ENCODE data around the gene C15orf62. TPM values are rescaled to one million over a fixed set of nuclear protein-coding genes. Genes with fewer than 3 reads are reported as not detected.

C15orf62 gene
- total and polyA plus RNA-seq, 5 donors, result 0.17 to 0.41 (median 0.28) TPM

Other genes with a start within 250 kb of the C15orf62 start
- gene CCDC32, start 204.9 kb upstream of the C15orf62 start, total RNA-seq, result 10 to 100 TPM; 23.1 to 27.8 (median 24.7) TPM
- gene CCDC32, start 204.9 kb upstream of the C15orf62 start, polyA plus RNA-seq, result 33.7 TPM
- gene RPUSD2, start 200.7 kb upstream of the C15orf62 start, total RNA-seq, result 1 to 10 TPM; 8.0 to 9.7 (median 9.0) TPM
- 7.6 TPM for gene RPUSD2, start 200.7 kb upstream of the C15orf62 start, polyA plus RNA-seq
- gene KNL1, start 175.7 kb upstream of the C15orf62 start, total RNA-seq, result 1 to 10 TPM in 1 of 4 donors, under 1 TPM in 3; 0.39 to 1.6 (median 0.50) TPM
- 0.14 TPM for gene KNL1, start 175.7 kb upstream of the C15orf62 start, polyA plus RNA-seq
- 1 to 10 TPM in 2 of 4 donors, under 1 TPM in 2; 0.20 to 1.4 (median 0.81) TPM for gene RAD51, start 74.8 kb upstream of the C15orf62 start, total RNA-seq
- 0.25 TPM for gene RAD51, start 74.8 kb upstream of the C15orf62 start, polyA plus RNA-seq
- gene RMDN3, start 14.7 kb upstream of the C15orf62 start, total RNA-seq, result 10 to 100 TPM; 15.4 to 21.0 (median 18.0) TPM
- gene RMDN3, start 14.7 kb upstream of the C15orf62 start, polyA plus RNA-seq, result 17.6 TPM
- gene GCHFR, start 5.9 kb upstream of the C15orf62 start, total RNA-seq, result 10 to 100 TPM in 1 of 4 donors, 1 to 10 TPM in 3; 6.1 to 11.5 (median 7.6) TPM
- 14.9 TPM for gene GCHFR, start 5.9 kb upstream of the C15orf62 start, polyA plus RNA-seq
- gene ZFYVE19, start 37.1 kb downstream of the C15orf62 start, total RNA-seq, result 10 to 100 TPM; 14.4 to 25.7 (median 19.3) TPM
- 15.6 TPM for gene ZFYVE19, start 37.1 kb downstream of the C15orf62 start, polyA plus RNA-seq
- 10 to 100 TPM; 17.1 to 19.6 (median 18.8) TPM for gene DNAJC17, start 37.5 kb downstream of the C15orf62 start, total RNA-seq
- 30.6 TPM for gene DNAJC17, start 37.5 kb downstream of the C15orf62 start, polyA plus RNA-seq
- not detected for gene PPP1R14D, start 58.7 kb downstream of the C15orf62 start, total RNA-seq
- not detected for gene PPP1R14D, start 58.7 kb downstream of the C15orf62 start, polyA plus RNA-seq
- gene SPINT1, start 74.1 kb downstream of the C15orf62 start, total RNA-seq, result 1 to 10 TPM in 1 of 4 donors, under 1 TPM in 3; 0.46 to 1.1 (median 0.66) TPM
- gene SPINT1, start 74.1 kb downstream of the C15orf62 start, polyA plus RNA-seq, result 0.43 TPM
- not detected for gene RHOV, start 104.3 kb downstream of the C15orf62 start, total RNA-seq
- gene RHOV, start 104.3 kb downstream of the C15orf62 start, polyA plus RNA-seq, result not detected
- 10 to 100 TPM; 17.6 to 21.0 (median 19.4) TPM for gene VPS18, start 124.5 kb downstream of the C15orf62 start, total RNA-seq
- 12.7 TPM for gene VPS18, start 124.5 kb downstream of the C15orf62 start, polyA plus RNA-seq
- 10 to 100 TPM in 1 of 4 donors, 1 to 10 TPM in 3; 5.9 to 14.4 (median 7.2) TPM for gene DLL4, start 159.4 kb downstream of the C15orf62 start, total RNA-seq
- 7.2 TPM for gene DLL4, start 159.4 kb downstream of the C15orf62 start, polyA plus RNA-seq
- gene CHAC1, start 183.5 kb downstream of the C15orf62 start, total RNA-seq, result 1 to 10 TPM; 1.6 to 2.0 (median 1.7) TPM
- gene CHAC1, start 183.5 kb downstream of the C15orf62 start, polyA plus RNA-seq, result 3.2 TPM

Data from right cardiac atrium (tissue), 5 donors.